Hepatocyte (in vitro differentiated cells): ENCODE measurements around the gene ZNF567. TPM values are rescaled to one million over a fixed set of nuclear protein-coding genes. Genes with fewer than 3 reads are reported as not detected.

Source experiments
- DNase-seq: peaks from one replicate; pipeline ENCODE4 v3.0.0-alpha.2; 2016; ENCODE audit warnings: low spot score
- H2AFZ ChIP-seq: fragments of 200-600 bp; sonication (generic); 2 replicates; pipeline ENCODE4 v1.6.0; 2016; ENCODE audit warnings: antibody characterized with exemption, mild to moderate bottlenecking
- H3K27ac ChIP-seq: fragments of 200-600 bp; sonication (generic); 2 replicates; pipeline ENCODE4 v1.5.1; 2016; ENCODE audit warnings: mild to moderate bottlenecking
- H3K27me3 ChIP-seq: fragments of 200-600 bp; sonication (generic); 2 replicates; pipeline ENCODE4 v1.6.1; 2016
- H3K36me3 ChIP-seq: fragments of 200-600 bp; sonication (generic); replicated peaks from 2 replicates; pipeline ENCODE4 v1.5.1; 2016; ENCODE audit warnings: low read depth; ENCODE audit not compliant: insufficient read depth
- H3K4me1 ChIP-seq: fragments of 200-600 bp; sonication (generic); 2 replicates; pipeline ENCODE4 v1.5.1; 2016; ENCODE audit warnings: mild to moderate bottlenecking, moderate library complexity; ENCODE audit not compliant: insufficient read depth
- H3K4me2 ChIP-seq: fragments of 200-600 bp; sonication (generic); 2 replicates; pipeline ENCODE4 v1.6.0; 2016
- H3K4me3 ChIP-seq: fragments of 200-600 bp; sonication (generic); 2 replicates; pipeline ENCODE4 v1.5.1; 2016; ENCODE audit warnings: mild to moderate bottlenecking
- H3K79me2 ChIP-seq: fragments of 200-600 bp; sonication (generic); 2 replicates; pipeline ENCODE4 v1.6.0; 2017; ENCODE audit warnings: mild to moderate bottlenecking
- H3K9me2 ChIP-seq: fragments of 200-600 bp; sonication (generic); replicated peaks from 2 replicates; pipeline ENCODE4 v1.6.0; 2017; ENCODE audit warnings: mild to moderate bottlenecking; ENCODE audit not compliant: insufficient read depth
- H3K9me3 ChIP-seq: fragments of 200-600 bp; sonication (generic); 2 replicates; pipeline ENCODE4 v1.5.1; 2016; ENCODE audit warnings: low read depth, mild to moderate bottlenecking
- H4K20me1 ChIP-seq: fragments of 200-600 bp; sonication (generic); 2 replicates; pipeline ENCODE4 v1.6.0; 2016; ENCODE audit warnings: mild to moderate bottlenecking; ENCODE audit not compliant: insufficient read depth, poor library complexity, severe bottlenecking
- EZH2 ChIP-seq: fragments of 200-600 bp; sonication (generic); IDR thresholded peaks from 2 replicates; pipeline ENCODE4 v1.6.1; 2016; ENCODE audit warnings: antibody characterized with exemption, mild to moderate bottlenecking, borderline replicate concordance
- EZH2phosphoT487 ChIP-seq: fragments of 200-600 bp; sonication (generic); IDR thresholded peaks from one replicate; pipeline ENCODE4 v1.6.1; 2018; ENCODE audit warnings: antibody characterized with exemption, mild to moderate bottlenecking, low read depth, moderate library complexity; ENCODE audit not compliant: unreplicated experiment, severe bottlenecking
- WGBS: methylation state at CpG from one replicate; pipeline ENCODE4 v1.1.6; 2016; ENCODE audit warnings: low lambda C conversion rate; ENCODE audit errors: missing lambda C conversion rate; 5-methylcytosine and 5-hydroxymethylcytosine counted together
- polyA plus RNA-seq: library from polyadenylated mRNA; unstranded; fragments of >200 nt; fragmentation: Nextera tagmentation; extraction: Ambion mirVana; gene quantifications from 2 replicates; pipeline ENCODE4 v1.2.1, GENCODE V29; 2016
- total RNA-seq: library from RNA; depleted of rRNA; stranded (reverse); fragments of >200 nt; gene quantifications from 2 replicates; pipeline ENCODE4 v1.2.3, GENCODE V29; 2014
- TF ChIP-seq, protein P1 (sequence below): fragments of 200-600 bp; sonication (generic); IDR thresholded peaks from 2 replicates; pipeline ENCODE4 v1.5.1; 2016; ENCODE audit warnings: antibody characterized with exemption, mild to moderate bottlenecking; ENCODE audit not compliant: poor library complexity

The ZNF567 gene
- total and polyA plus RNA-seq, 2 experiments from 2014 or later: 4.4 to 8.1 TPM

DNA sequence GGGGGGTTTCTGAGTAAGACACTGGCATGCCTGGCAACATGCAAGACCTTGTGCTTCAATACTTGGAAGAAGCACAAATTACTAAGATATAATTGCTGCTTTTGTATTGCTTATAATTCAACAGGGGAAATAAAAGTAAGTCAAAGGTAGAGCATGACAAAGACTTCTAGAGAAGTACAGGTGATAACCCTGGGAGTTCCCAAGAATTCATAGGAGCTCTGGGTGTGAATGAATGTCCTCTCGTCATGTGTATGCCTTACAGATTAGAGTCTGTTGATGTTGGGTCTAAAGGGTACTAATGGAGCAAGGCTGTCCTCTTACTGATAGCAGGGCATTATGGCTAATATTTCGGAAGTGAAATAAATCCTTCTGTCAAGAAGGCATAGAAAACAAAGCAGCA, 13.2 kb upstream of the ZNF567 start:
- Histone ChIP-seq H3K36me3 (no peaks in the 10 kb centered on the region), H3K9me3 (peaks cover 5% of the 10 kb centered on the region), H2AFZ (no peak overlapping the region), H3K27ac (no peak overlapping the region), H4K20me1 (no peaks in the 10 kb centered on the region), H3K9me2 (no peaks in the 10 kb centered on the region), H3K27me3 (no peaks in the 10 kb centered on the region), H3K4me3 (no peak overlapping the region), H3K4me2 (no peak overlapping the region), H3K79me2 (peaks cover 33% of the 10 kb centered on the region), H3K4me1 (no peaks in the 10 kb centered on the region)
- no peak for DNase-seq
- WGBS: 94% methylated on average over 2 of the region's 2 CpGs
- TF ChIP-seq, protein P1, sequence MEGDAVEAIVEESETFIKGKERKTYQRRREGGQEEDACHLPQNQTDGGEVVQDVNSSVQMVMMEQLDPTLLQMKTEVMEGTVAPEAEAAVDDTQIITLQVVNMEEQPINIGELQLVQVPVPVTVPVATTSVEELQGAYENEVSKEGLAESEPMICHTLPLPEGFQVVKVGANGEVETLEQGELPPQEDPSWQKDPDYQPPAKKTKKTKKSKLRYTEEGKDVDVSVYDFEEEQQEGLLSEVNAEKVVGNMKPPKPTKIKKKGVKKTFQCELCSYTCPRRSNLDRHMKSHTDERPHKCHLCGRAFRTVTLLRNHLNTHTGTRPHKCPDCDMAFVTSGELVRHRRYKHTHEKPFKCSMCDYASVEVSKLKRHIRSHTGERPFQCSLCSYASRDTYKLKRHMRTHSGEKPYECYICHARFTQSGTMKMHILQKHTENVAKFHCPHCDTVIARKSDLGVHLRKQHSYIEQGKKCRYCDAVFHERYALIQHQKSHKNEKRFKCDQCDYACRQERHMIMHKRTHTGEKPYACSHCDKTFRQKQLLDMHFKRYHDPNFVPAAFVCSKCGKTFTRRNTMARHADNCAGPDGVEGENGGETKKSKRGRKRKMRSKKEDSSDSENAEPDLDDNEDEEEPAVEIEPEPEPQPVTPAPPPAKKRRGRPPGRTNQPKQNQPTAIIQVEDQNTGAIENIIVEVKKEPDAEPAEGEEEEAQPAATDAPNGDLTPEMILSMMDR: no peak

DNA sequence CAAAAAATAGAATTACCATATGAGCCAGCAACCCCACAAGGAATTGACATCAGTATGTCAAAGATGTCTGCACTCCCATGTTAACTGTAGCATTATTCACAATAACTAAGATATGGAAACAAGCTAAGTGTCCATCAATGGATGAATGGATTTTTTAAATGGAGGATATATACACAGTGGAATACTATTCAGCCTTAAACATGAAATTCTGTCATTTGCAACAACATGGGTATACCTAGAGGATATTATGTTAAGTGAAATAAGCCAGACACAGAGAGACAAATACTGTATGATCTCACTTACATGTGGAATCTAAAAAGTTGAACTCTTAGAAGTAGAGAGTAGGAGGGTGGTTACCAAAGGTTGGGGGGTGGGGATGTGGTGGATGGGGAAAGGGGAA, 8.0 kb upstream of the ZNF567 start:
- TF ChIP-seq, protein P1: no peak
- TF ChIP-seq EZH2phosphoT487 (no peak), EZH2 (no peak)
- Histone ChIP-seq H3K79me2 (peaks cover 20% of the 10 kb centered on the region), H4K20me1 (no peaks in the 10 kb centered on the region), H3K9me3 (no peaks in the 10 kb centered on the region), H3K27me3 (no peaks in the 10 kb centered on the region), H3K9me2 (no peaks in the 10 kb centered on the region), H3K36me3 (peaks cover 6% of the 10 kb centered on the region), H3K4me1 (no peaks in the 10 kb centered on the region), H3K4me3 (no peak overlapping the region), H3K4me2 (no peak overlapping the region), H2AFZ (no peak overlapping the region), H3K27ac (no peak overlapping the region)
- DNase-seq: no peak

DNA sequence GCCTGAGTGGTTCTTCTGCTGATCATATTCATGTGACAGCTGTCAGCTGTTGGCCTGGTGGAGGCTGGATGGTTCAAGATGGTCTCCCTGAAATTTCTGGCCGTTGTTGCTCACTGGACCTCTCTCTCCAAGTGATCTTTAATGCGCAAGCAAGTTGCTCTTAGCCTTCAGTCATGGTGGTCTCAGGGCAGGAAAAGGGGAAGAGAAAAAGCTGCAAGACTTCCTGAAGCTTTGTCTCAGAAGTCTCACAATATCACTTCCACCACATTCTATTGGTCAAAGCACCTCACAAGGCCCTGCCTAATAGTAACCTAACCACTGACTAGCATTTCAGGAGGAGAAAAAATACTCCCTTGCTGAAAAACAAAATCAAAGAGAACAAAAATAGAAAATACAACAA, 1.6 kb upstream of the ZNF567 start:
- peaks cover 66% of the 10 kb centered on the region for H3K79me2 ChIP-seq
- H2AFZ ChIP-seq: no peak overlapping the region
- H3K27ac ChIP-seq: no peak overlapping the region
- DNase-seq: no peak
- no peak overlapping the region for H3K4me3 ChIP-seq
- TF ChIP-seq EZH2phosphoT487 (no peak), EZH2 (no peak)
- TF ChIP-seq, protein P1: no peak
- 95% methylated on average over 2 of the region's 2 CpGs for WGBS
- H3K4me1 ChIP-seq: peaks cover 12% of the 10 kb centered on the region
- H3K9me2 ChIP-seq: no peaks in the 10 kb centered on the region
- H3K9me3 ChIP-seq: peaks cover 11% of the 10 kb centered on the region
- peaks cover 6% of the 10 kb centered on the region for H3K36me3 ChIP-seq
- no peaks in the 10 kb centered on the region for H3K27me3 ChIP-seq
- H4K20me1 ChIP-seq: no peaks in the 10 kb centered on the region
- peak overlapping the region; percentile 82 for H3K4me2 ChIP-seq
